ENCODE results near the gene DSCAM.

DNA sequence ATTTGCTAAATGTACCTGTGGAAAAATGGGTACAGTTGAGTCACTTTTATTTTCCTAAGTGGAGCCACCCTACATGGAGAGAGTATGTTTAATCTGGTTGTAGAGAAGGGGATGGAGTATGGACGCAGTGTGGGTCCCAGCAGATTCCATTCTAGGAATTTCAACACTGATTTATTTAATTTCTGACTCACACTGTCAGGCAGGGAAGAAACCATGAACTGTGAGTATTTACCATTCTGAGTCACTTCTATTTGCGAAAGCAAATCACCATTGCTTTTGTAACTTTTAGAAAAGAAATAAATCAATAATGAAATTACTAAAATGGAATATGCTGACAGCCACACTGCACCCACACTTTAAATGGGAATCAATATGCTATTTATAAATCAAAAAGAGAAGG lies 339.0 kb downstream of the DSCAM start:
- TF ChIP-seq, protein P1, sequence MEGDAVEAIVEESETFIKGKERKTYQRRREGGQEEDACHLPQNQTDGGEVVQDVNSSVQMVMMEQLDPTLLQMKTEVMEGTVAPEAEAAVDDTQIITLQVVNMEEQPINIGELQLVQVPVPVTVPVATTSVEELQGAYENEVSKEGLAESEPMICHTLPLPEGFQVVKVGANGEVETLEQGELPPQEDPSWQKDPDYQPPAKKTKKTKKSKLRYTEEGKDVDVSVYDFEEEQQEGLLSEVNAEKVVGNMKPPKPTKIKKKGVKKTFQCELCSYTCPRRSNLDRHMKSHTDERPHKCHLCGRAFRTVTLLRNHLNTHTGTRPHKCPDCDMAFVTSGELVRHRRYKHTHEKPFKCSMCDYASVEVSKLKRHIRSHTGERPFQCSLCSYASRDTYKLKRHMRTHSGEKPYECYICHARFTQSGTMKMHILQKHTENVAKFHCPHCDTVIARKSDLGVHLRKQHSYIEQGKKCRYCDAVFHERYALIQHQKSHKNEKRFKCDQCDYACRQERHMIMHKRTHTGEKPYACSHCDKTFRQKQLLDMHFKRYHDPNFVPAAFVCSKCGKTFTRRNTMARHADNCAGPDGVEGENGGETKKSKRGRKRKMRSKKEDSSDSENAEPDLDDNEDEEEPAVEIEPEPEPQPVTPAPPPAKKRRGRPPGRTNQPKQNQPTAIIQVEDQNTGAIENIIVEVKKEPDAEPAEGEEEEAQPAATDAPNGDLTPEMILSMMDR (IDR thresholded peaks at IDR 0.05), result no peak
- no peak for TF ChIP-seq POLR2A (IDR thresholded peaks at IDR 0.05)
